Neural progenitor cell (in vitro differentiated cells): ENCODE results near the gene GRAMD2A.

Experiments used
- EZH2phosphoT487 ChIP-seq: fragments of 200-600 bp; sonication (generic); IDR thresholded peaks from 2 replicates; pipeline ENCODE4 v1.6.1; 2017; ENCODE audit warnings: antibody characterized with exemption
- TF ChIP-seq, protein P1 (sequence below): fragments of 200-600 bp; sonication (generic); IDR thresholded peaks from 2 replicates; pipeline ENCODE4 v1.5.1; 2017; ENCODE audit warnings: antibody characterized with exemption, mild to moderate bottlenecking

DNA sequence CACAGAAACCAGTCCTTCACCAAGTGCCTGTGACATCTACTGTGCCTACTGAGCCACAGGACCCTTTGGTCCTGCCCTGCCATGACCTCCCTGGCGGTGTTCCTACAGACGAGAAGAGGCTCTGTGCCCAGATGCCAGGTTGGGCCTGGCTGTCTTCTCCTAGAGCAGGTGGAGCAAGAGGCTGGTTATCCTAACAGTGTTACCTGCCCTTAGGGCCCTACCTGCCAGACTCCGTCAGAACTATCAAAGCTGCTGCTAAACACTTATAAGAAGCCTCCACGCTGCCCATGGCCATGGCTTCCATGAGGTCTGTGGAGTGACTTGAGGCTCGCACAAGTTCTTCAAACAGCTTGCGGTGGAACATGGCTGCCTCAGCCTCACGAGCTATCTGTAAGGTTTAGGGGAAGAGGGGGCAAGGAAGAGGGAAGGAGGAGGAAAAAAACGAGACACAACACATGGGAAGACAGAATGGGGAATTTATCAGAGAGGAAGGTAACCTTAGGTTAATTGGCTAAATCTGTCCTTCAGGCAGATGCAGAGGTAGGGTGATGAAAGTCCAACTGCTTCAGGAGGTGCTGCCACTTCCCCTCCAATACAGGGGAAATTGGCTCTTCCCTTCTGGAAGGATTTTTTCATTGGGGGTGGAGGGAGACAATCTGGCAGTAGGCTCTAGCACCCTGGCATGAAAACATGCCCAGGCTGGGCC lies 5.4 kb upstream of the GRAMD2A start:
- TF ChIP-seq, protein P1, sequence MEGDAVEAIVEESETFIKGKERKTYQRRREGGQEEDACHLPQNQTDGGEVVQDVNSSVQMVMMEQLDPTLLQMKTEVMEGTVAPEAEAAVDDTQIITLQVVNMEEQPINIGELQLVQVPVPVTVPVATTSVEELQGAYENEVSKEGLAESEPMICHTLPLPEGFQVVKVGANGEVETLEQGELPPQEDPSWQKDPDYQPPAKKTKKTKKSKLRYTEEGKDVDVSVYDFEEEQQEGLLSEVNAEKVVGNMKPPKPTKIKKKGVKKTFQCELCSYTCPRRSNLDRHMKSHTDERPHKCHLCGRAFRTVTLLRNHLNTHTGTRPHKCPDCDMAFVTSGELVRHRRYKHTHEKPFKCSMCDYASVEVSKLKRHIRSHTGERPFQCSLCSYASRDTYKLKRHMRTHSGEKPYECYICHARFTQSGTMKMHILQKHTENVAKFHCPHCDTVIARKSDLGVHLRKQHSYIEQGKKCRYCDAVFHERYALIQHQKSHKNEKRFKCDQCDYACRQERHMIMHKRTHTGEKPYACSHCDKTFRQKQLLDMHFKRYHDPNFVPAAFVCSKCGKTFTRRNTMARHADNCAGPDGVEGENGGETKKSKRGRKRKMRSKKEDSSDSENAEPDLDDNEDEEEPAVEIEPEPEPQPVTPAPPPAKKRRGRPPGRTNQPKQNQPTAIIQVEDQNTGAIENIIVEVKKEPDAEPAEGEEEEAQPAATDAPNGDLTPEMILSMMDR, result no peak
- no peak for TF ChIP-seq EZH2phosphoT487
